PFSK-1 (cell line): Measurements from ENCODE around the gene GLT8D2.

Source experiments
- FOXP2 ChIP-seq: optimal IDR thresholded peaks from 2 replicates; pipeline ENCODE3; 2011; ENCODE audit warnings: borderline replicate concordance, control low read depth, inconsistent platforms; ENCODE audit not compliant: insufficient read depth; ENCODE audit errors: extremely low read length, extremely low read depth
- POLR2AphosphoS5 ChIP-seq: IDR thresholded peaks from 2 replicates; pipeline ENCODE4 v1.6.1; 2012; ENCODE audit warnings: low read depth, mild to moderate bottlenecking, control low read depth, low read length, moderate library complexity
- SIN3A ChIP-seq: IDR thresholded peaks from 2 replicates; pipeline ENCODE4 v1.6.1; 2012; ENCODE audit warnings: mild to moderate bottlenecking, low read length, moderate library complexity, borderline replicate concordance; ENCODE audit not compliant: insufficient read depth
- TAF1 ChIP-seq: IDR thresholded peaks from 2 replicates; pipeline ENCODE4 v1.6.1; 2012; ENCODE audit warnings: low read length, control low read depth, borderline replicate concordance; ENCODE audit not compliant: insufficient read depth
- TF ChIP-seq, protein P1 (sequence below), 2 experiments: IDR thresholded peaks; 2 replicates each; pipeline versions ENCODE4 v1.6.1 to v1.8.0; 2011 to 2012; ENCODE audit warnings: low read depth in 2 of 2, low read length in 2 of 2, control low read depth in 1 of 2, inconsistent platforms in 1 of 2, mild to moderate bottlenecking in 1 of 2, moderate library complexity in 1 of 2; ENCODE audit not compliant: insufficient read depth in 1 of 2

Gene GLT8D2

DNA sequence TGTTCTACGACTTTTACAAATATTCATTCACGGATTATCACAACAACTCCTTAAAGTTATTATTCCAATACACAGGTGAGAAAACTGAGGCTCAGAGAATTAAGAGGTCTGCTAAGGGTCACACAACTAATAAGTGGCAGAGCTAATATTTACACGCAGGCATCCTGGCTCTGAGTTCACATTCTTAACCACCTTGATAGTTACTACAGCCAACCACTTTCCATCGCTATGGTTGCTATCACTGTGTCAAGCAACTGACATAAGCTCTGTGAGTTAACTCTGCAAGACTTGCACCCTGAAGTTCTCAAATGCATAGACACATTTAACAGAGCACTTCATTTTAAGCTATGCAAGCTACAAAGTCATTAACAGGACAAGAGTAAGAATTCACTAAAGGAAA is 3.7 kb downstream of the GLT8D2 start:
- TF ChIP-seq FOXP2 (no peak), TAF1 (no peak), POLR2AphosphoS5 (no peak), SIN3A (no peak)
- TF ChIP-seq, protein P1, sequence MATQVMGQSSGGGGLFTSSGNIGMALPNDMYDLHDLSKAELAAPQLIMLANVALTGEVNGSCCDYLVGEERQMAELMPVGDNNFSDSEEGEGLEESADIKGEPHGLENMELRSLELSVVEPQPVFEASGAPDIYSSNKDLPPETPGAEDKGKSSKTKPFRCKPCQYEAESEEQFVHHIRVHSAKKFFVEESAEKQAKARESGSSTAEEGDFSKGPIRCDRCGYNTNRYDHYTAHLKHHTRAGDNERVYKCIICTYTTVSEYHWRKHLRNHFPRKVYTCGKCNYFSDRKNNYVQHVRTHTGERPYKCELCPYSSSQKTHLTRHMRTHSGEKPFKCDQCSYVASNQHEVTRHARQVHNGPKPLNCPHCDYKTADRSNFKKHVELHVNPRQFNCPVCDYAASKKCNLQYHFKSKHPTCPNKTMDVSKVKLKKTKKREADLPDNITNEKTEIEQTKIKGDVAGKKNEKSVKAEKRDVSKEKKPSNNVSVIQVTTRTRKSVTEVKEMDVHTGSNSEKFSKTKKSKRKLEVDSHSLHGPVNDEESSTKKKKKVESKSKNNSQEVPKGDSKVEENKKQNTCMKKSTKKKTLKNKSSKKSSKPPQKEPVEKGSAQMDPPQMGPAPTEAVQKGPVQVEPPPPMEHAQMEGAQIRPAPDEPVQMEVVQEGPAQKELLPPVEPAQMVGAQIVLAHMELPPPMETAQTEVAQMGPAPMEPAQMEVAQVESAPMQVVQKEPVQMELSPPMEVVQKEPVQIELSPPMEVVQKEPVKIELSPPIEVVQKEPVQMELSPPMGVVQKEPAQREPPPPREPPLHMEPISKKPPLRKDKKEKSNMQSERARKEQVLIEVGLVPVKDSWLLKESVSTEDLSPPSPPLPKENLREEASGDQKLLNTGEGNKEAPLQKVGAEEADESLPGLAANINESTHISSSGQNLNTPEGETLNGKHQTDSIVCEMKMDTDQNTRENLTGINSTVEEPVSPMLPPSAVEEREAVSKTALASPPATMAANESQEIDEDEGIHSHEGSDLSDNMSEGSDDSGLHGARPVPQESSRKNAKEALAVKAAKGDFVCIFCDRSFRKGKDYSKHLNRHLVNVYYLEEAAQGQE (IDR thresholded peaks at IDR 0.05; ENCODE audit: insufficient read depth in 1 of 2, low read depth in 2 of 2, low read length in 2 of 2) = no peak

DNA sequence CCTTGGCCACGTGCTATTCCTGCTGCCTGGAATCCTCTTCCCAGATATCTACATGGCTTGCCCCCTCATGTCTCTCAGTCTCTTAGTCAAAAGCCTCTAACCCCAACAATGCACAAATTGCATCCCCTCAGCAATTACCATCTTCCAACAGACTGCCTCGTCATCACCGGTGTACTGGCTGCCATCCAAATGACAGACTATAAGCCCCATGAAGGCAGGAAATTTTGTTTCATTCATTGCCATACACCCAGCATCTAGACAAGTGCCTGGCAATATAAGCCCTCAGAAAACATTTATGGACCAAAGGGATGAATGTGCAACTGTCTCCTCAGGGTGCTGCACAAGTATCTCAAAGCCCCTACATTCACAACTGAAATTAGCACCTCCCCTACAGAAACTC is 5.8 kb downstream of the GLT8D2 start:
- TF ChIP-seq TAF1 = no peak
- TF ChIP-seq, protein P1 (IDR thresholded peaks at IDR 0.05; ENCODE audit: insufficient read depth in 1 of 2, low read depth in 2 of 2, low read length in 2 of 2) = no peak
- TF ChIP-seq SIN3A = no peak
- TF ChIP-seq FOXP2 = no peak
- TF ChIP-seq POLR2AphosphoS5 = no peak

DNA sequence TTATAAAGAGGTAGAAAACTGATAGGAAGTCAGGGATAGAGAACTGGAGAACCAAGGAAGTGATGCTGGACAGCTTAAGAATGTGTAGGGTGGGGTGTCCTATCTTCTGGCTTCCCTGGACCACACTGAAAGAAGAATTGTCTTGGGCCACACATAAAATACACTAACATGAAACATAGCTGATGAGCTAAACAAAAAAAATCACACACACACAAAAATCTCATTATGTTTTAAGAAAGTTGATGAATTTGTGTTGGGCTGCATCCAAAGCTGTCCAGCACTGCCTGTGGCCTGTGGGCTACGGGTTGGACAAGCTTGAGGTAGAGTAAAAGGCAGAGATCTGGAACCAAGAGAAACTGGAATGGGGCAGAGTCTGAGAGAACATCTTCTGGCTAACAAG is 7.4 kb downstream of the GLT8D2 start:
- TF ChIP-seq, protein P1 (IDR thresholded peaks at IDR 0.05; ENCODE audit: insufficient read depth in 1 of 2, low read depth in 2 of 2, low read length in 2 of 2) = no peak
- no peak for TF ChIP-seq TAF1
- no peak for TF ChIP-seq FOXP2
- no peak for TF ChIP-seq POLR2AphosphoS5
- TF ChIP-seq SIN3A = no peak

DNA sequence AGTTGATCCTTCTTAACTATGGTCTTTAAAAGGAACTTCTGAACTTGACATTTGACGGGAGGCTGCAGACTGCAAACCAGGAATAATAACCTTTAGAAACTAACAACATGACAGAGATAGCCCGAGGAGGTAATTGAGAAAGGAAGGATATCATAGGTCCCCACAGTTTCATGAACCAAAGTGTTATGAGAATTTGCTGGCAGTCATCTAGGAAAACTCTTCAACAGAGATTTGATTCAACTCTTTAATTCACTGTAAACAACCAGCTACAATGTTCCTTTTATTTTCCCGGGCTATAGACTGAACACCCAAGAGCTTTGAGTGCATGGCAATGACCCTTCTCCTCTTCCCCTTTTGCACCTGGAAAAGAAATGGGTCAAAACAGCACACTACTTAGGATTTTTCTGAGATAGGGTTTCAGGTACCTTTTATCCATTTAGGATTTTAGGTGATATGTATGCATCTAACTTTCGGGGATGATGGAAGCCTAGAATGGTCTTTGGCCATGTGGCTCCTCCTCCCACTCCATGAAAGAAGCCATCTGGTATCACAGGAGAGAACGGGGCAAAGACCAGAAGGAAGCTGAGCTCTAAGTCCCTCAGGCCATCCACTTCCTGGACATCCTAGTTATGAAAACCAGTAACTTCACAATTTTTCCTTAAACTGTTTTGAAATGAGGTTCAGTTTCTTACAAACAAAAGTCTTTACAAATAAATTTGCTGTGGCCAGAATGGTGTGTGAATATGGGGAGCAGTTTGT is 23.0 kb downstream of the GLT8D2 start:
- TF ChIP-seq POLR2AphosphoS5 (no peak), SIN3A (no peak), FOXP2 (no peak), TAF1 (no peak)
- TF ChIP-seq, protein P1 (IDR thresholded peaks at IDR 0.05; ENCODE audit: insufficient read depth in 1 of 2, low read depth in 2 of 2, low read length in 2 of 2) = no peak

DNA sequence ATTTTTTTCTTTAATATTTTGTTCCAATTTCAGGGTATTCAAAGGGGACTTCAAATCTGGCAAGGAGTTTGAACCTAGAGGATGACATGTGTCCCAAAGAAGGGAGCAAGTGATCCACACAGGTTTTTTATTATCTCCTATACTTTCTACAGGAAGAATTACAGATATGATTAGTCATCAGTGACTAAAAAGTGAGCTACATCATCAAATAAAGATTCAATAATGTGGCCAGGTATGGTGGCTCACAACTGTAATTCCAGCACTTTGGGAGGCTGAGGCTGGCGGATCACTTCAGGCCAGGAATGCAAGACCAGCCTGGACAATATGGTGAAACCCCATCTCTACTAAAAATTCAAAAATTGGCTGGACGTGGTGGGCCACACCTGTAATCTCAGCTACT is 24.2 kb downstream of the GLT8D2 start:
- TF ChIP-seq TAF1 = no peak
- TF ChIP-seq POLR2AphosphoS5 = no peak
- TF ChIP-seq SIN3A = no peak
- TF ChIP-seq, protein P1 (IDR thresholded peaks at IDR 0.05; ENCODE audit: insufficient read depth in 1 of 2, low read depth in 2 of 2, low read length in 2 of 2) = no peak
- TF ChIP-seq FOXP2 = no peak
